Neuron (in vitro differentiated cells): Measurements from ENCODE around the gene ILRUN.
A peak's percentile ranks its signal among the peaks of the same experiment; 100 is the strongest.
"Not testable (repeated sequence)": the region's sequence is repeated elsewhere in the genome, so short reads cannot be mapped to it uniquely, and the experiment has no call there.

Source experiments
- H2AFZ ChIP-seq: one replicate; pipeline ENCODE4 v1.6.1; 2013; ENCODE audit warnings: low read depth, mild to moderate bottlenecking, inconsistent platforms, low read length, moderate library complexity
- H3K27me3 ChIP-seq: one replicate; pipeline ENCODE4 v1.6.1; 2013; ENCODE audit warnings: low read length; ENCODE audit not compliant: insufficient read depth
- H3K36me3 ChIP-seq: one replicate; pipeline ENCODE4 v1.6.1; 2013; ENCODE audit warnings: low read length; ENCODE audit not compliant: insufficient read depth
- H3K4me1 ChIP-seq: one replicate; pipeline ENCODE4 v1.6.1; 2013; ENCODE audit warnings: low read length; ENCODE audit not compliant: insufficient read depth
- H3K4me3 ChIP-seq: 2 replicates; pipeline ENCODE4 v1.5.1; 2013; ENCODE audit warnings: mild to moderate bottlenecking, low read length, moderate library complexity
- H3K9me3 ChIP-seq: one replicate; pipeline ENCODE4 v1.6.1; 2013; ENCODE audit warnings: low read length

ILRUN gene

GRCh38 chr6:34696739-34697543 lies at the start of gene ILRUN:
TSS of gene ILRUN (minus strand) at chr6:34696767. CDS start at chr6:34696603, 164 bp downstream.
- Histone ChIP-seq H3K4me1 (peaks cover 19% of the 10 kb centered on the region), H3K36me3 (peaks cover 2% of the 10 kb centered on the region), H3K9me3 (no peaks in the 10 kb centered on the region), H3K4me3 (peak within 1 kb of the TSS; percentile 97), H3K27me3 (no peaks in the 10 kb centered on the region), H2AFZ (peak within 1 kb of the TSS; percentile 78)

GRCh38 chr6:34745277-34746103 lies 48.9 kb upstream of the ILRUN start:
- Histone ChIP-seq H3K4me1 (peaks cover 1% of the 10 kb centered on the region), H2AFZ (no peak overlapping the region), H3K36me3 (no peaks in the 10 kb centered on the region), H3K27me3 (no peaks in the 10 kb centered on the region), H3K4me3 (no peak overlapping the region), H3K9me3 (no peaks in the 10 kb centered on the region)

DNA sequence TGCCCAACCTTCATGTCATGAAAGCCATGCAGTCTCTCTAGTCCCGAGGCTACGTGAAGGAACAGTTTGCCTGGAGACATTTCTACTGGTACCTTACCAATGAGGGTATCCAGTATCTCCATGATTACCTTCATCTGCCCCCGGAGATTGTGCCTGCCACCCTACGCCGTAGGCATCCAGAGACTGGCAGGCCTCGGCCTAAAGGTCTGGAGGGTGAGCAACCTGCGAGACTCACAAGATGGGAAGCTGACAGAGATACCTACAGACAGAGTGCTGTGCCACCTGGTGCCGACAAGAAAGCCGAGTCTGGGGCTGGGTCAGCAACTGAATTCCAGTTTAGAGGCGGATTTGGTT lies 47.7 kb upstream of the ILRUN start:
- not testable (repeated sequence) for H3K36me3 ChIP-seq, H3K4me3 ChIP-seq, H3K9me3 ChIP-seq, H2AFZ ChIP-seq, H3K27me3 ChIP-seq
- H3K4me1 ChIP-seq: peaks cover 12% of the 10 kb centered on the region

DNA sequence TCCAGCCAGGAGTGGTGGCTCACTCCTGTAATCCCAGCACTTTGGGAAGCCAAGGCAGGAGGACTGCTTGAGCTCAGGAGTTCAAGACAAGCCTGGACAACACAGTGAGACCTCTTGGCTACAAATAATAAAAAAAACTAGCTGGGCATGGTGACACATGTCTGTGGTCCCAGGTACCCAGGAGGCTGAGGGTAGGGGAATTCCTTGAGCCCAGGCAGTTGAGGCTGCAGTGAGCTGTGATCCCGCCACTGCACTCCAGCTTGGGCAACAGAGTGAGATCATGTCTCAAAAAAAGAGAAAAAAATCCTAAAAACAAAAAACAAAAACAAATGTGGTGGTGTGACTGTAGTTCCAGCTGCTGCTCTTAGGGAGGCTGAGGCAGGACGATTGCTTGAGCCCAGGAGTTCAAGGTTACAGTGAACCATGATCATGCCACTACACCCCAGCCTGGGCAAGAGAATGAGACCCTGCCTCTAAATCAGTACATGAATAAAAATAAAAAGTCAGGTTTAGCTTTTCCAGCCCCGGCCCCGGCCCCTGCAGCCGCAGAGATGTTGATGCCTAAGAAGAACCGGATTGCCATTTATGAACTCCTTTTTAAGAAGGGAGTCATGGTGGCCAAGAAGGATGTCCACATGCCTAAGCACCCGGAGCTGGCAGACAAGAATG lies 47.2 kb upstream of the ILRUN start:
- Histone ChIP-seq H3K4me1 (peaks cover 14% of the 10 kb centered on the region), H3K4me3 (no peak overlapping the region), H3K9me3 (no peaks in the 10 kb centered on the region), H3K27me3 (no peaks in the 10 kb centered on the region), H3K36me3 (no peaks in the 10 kb centered on the region), H2AFZ (no peak overlapping the region)

GRCh38 chr6:34742094-34742493 lies 45.5 kb upstream of the ILRUN start:
- Histone ChIP-seq H3K4me3 (no peak overlapping the region), H3K27me3 (no peaks in the 10 kb centered on the region), H2AFZ (no peak overlapping the region), H3K4me1 (peaks cover 14% of the 10 kb centered on the region), H3K9me3 (no peaks in the 10 kb centered on the region), H3K36me3 (no peaks in the 10 kb centered on the region)

DNA sequence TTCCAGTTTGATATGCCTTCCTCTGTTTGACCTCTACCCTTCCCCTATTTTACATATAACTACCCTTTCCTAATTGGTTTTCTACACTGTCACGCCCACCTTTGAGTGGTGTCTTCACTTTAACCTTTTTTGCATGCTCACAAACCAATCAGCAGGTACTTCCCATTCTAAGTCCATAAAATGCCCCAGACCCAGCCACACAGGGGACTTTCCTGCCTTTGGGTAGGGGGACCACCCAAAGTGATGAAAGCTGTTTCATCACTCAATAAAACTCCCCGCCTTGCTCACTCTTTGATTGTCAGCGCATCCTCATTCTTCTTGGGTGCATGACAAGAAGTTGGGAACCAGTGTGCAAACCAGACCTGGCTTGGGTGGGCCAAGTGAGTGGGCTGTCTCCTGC lies 40.3 kb upstream of the ILRUN start:
- Histone ChIP-seq H3K9me3 (no peaks in the 10 kb centered on the region), H2AFZ (no peak overlapping the region), H3K4me1 (peaks cover 14% of the 10 kb centered on the region), H3K4me3 (no peak overlapping the region), H3K27me3 (no peaks in the 10 kb centered on the region), H3K36me3 (no peaks in the 10 kb centered on the region)

DNA sequence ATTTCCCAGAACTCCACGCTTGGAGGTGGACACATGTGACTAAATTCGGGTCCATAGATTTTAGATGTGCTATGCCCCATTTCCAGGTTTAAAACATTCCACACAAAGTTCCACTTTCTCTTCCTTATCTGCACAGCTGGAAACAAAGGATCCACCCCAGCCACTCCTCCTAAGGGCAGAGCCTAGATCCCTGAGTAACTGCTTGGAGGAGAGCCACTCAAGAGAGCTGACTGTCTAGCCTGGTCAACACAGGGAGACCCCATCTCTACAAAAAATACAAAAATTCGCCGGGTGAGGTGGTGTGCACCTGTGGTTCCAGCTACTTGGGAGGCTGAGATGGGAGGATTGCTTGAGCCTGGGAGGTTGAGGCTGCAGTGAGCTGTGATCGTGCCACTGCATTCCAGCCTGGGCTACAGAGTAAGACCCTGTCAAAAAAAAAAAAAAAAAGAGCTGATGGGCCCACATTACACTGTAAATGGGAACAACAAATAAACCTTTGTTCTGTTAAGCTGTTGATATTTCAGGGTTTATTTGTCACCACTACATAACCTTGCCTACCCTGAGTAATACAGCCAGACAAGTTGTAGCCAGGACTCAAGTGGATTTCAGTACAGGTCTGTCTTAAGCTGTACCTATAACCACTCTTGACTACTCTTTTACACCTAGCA lies 35.0 kb upstream of the ILRUN start:
- Histone ChIP-seq H3K36me3 (no peaks in the 10 kb centered on the region), H3K27me3 (no peaks in the 10 kb centered on the region), H2AFZ (no peak overlapping the region), H3K9me3 (no peaks in the 10 kb centered on the region), H3K4me1 (no peaks in the 10 kb centered on the region), H3K4me3 (no peak overlapping the region)

GRCh38 chr6:34729631-34730470 lies 33.3 kb upstream of the ILRUN start:
- H3K4me1 ChIP-seq: no peaks in the 10 kb centered on the region
- no peaks in the 10 kb centered on the region for H3K27me3 ChIP-seq
- H2AFZ ChIP-seq: no peak overlapping the region
- H3K36me3 ChIP-seq: no peaks in the 10 kb centered on the region
- no peaks in the 10 kb centered on the region for H3K9me3 ChIP-seq
- no peak overlapping the region for H3K4me3 ChIP-seq

- H3K4me1 ChIP-seq: no peaks in the 10 kb centered on the region
- H2AFZ ChIP-seq: no peak overlapping the region
- H3K27me3 ChIP-seq: no peaks in the 10 kb centered on the region
- H3K4me3 ChIP-seq: no peak overlapping the region
- H3K9me3 ChIP-seq: no peaks in the 10 kb centered on the region
- no peaks in the 10 kb centered on the region for H3K36me3 ChIP-seq
Observed at GRCh38 chr6:34726055-34726454, 29.5 kb upstream of the ILRUN start.

- H3K4me1 ChIP-seq: peaks cover 3% of the 10 kb centered on the region
- peak overlapping the region; percentile 55 for H2AFZ ChIP-seq
- no peaks in the 10 kb centered on the region for H3K36me3 ChIP-seq
- H3K9me3 ChIP-seq: no peaks in the 10 kb centered on the region
- no peaks in the 10 kb centered on the region for H3K27me3 ChIP-seq
- H3K4me3 ChIP-seq: no peak overlapping the region
Observed at GRCh38 chr6:34723203-34723602, 26.6 kb upstream of the ILRUN start.

DNA sequence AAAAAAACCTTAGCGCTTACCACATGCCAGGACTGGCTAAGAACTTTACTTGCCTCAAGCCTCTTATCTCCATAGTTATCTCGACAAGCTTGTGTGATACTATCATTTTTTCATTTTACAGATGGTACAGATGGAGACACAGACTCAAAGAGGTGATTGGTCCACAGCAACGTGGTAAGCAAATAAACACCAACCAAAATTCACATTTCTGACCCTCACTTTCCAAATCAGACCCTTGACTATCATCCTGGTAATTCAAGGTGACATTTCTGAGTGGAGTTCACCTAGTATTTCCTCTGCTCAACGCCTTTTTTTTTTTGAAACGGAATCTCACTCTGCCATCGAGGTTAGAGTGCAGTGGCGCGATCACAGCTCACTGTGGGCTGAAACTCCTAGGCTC lies 25.9 kb upstream of the ILRUN start:
- no peaks in the 10 kb centered on the region for H3K9me3 ChIP-seq
- H3K36me3 ChIP-seq: no peaks in the 10 kb centered on the region
- no peaks in the 10 kb centered on the region for H3K27me3 ChIP-seq
- peaks cover 3% of the 10 kb centered on the region for H3K4me1 ChIP-seq
- no peak overlapping the region for H2AFZ ChIP-seq
- no peak overlapping the region for H3K4me3 ChIP-seq

DNA sequence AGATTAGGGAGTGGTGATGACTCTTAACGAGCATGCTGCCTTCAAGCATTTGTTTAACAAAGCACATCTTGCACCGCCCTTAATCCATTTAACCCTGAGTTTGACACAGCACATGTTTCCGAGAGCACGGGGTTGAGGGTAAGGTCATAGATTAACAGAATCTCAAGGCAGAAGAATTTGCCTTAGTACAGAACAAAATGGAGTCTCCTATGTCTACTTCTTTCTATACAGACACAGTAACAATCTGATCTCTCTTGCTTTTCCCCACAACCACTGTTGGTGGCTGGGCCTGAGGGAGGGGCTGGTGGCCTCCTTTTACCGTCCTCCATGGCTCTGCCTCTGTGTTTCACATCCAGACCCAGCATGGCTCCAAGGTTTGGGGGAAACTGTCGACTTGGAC lies 23.6 kb upstream of the ILRUN start:
- H3K4me3 ChIP-seq, H2AFZ ChIP-seq, H3K9me3 ChIP-seq, H3K27me3 ChIP-seq, H3K4me1 ChIP-seq, H3K36me3 ChIP-seq: not testable (repeated sequence)
